HG03439 (cell line): ENCODE results near the gene ATP4B.

Source experiments
- ATAC-seq: cut with Tn5 transposase; IDR thresholded peaks from one replicate; pipeline ENCODE4 v1.9.1; 2021; ENCODE audit warnings: mild to moderate bottlenecking, moderate library complexity; ENCODE audit not compliant: unreplicated experiment

Gene ATP4B

GRCh38 chr13:113608967-113609533, 48.9 kb downstream of the ATP4B start:
- no peak for ATAC-seq

GRCh38 chr13:113607889-113608635, 49.9 kb downstream of the ATP4B start:
- ATAC-seq = no peak

- ATAC-seq = no peak
Measured at GRCh38 chr13:113607056-113607888, 50.7 kb downstream of the ATP4B start.

- no peak for ATAC-seq
Measured at GRCh38 chr13:113605866-113606438, 52.0 kb downstream of the ATP4B start.

GRCh38 chr13:113605461-113605860, 52.5 kb downstream of the ATP4B start:
- ATAC-seq = no peak

GRCh38 chr13:113604186-113604585, 53.8 kb downstream of the ATP4B start:
- no peak for ATAC-seq

GRCh38 chr13:113603116-113603710, 54.8 kb downstream of the ATP4B start:
- no peak for ATAC-seq

- ATAC-seq = no peak
Measured at GRCh38 chr13:113602291-113602988, 55.6 kb downstream of the ATP4B start.

- ATAC-seq = no peak
Measured at GRCh38 chr13:113601166-113602070, 56.6 kb downstream of the ATP4B start.

- no peak for ATAC-seq
Measured at GRCh38 chr13:113599391-113599790, 58.6 kb downstream of the ATP4B start.
